ENCODE measurements around the gene TEAD1. TPM values are rescaled to one million over a fixed set of nuclear protein-coding genes. Genes with fewer than 3 reads are reported as not detected.

TEAD1 gene
- total RNA-seq, 4 donors from 2014 or later: 46.1 to 175 (median 126) TPM

- Histone ChIP-seq H3K27ac (peak overlapping the region; percentile 61 to 82 (median 70)), H3K9me3 (no peaks in the 10 kb centered on the region), H3K36me3 (peaks cover 0 to 15% of the 10 kb centered on the region in 2 donors), H3K4me3 (no peak overlapping the region), H3K4me1 (peaks cover 25 to 32% of the 10 kb centered on the region in 2 donors), H3K27me3 (no peaks in the 10 kb centered on the region)
- DNase-seq (peak; percentile 69 to 83), ATAC-seq (peak; percentile 84 to 85)
- in situ Hi-C loops (cut with MboI; ENCODE audit: low sequenced_read_pairs in 4 of 4): loop anchor here in 2 of 4 donors (5.0 to 25.0 kb wide), 4 partner anchors 201 to 551 kb away; no protein-coding TSS in a partner anchor
- no peak for TF ChIP-seq POLR2A (IDR thresholded peaks at IDR 0.05)
- peak; percentile 63 to 81 (median 75) for TF ChIP-seq CTCF (IDR thresholded peaks at IDR 0.05 in 4 of 5, conservative IDR thresholded peaks at IDR 0.05 in 1 of 5)
- intact Hi-C loops (cut with DNase I; ENCODE audit: low total_unique reads): loop anchor here (1.0 kb wide), 1 partner anchor 289 kb away; no protein-coding TSS in a partner anchor
Measured at GRCh38 chr11:12888525-12889158, 214.4 kb downstream of the TEAD1 start.

GRCh38 chr11:12889243-12889642, 215.0 kb downstream of the TEAD1 start:
- Histone ChIP-seq H3K27me3 (no peaks in the 10 kb centered on the region), H3K9me3 (no peaks in the 10 kb centered on the region), H3K36me3 (peaks cover 0 to 9% of the 10 kb centered on the region in 2 donors), H3K27ac (peak overlapping the region; percentile 61 to 82 (median 70)), H3K4me1 (peaks cover 25 to 35% of the 10 kb centered on the region in 2 donors), H3K4me3 (no peak overlapping the region)
- TF ChIP-seq CTCF (IDR thresholded peaks at IDR 0.05 in 4 of 5, conservative IDR thresholded peaks at IDR 0.05 in 1 of 5): no peak
- peak in 1 of 2 donors; percentile 35 for TF ChIP-seq POLR2A (IDR thresholded peaks at IDR 0.05)
- in situ Hi-C loops (cut with MboI; ENCODE audit: low sequenced_read_pairs in 4 of 4): loop anchor here in 2 of 4 donors (5.0 to 25.0 kb wide), 4 partner anchors 202 to 552 kb away; no protein-coding TSS in a partner anchor
- peak; percentile 45 to 58 for DNase-seq
- peak; percentile 59 to 76 for ATAC-seq
- intact Hi-C loops (cut with DNase I; ENCODE audit: low total_unique reads): no loop called here

- ATAC-seq (no peak), DNase-seq (no peak)
- Histone ChIP-seq H3K9me3 (no peaks in the 10 kb centered on the region), H3K27me3 (no peaks in the 10 kb centered on the region), H3K27ac (peak overlapping the region; percentile 61 to 82 (median 70)), H3K36me3 (no peaks in the 10 kb centered on the region), H3K4me3 (no peak overlapping the region), H3K4me1 (peaks cover 25 to 35% of the 10 kb centered on the region in 2 donors)
- TF ChIP-seq POLR2A (IDR thresholded peaks at IDR 0.05) (no peak), CTCF (IDR thresholded peaks at IDR 0.05 in 4 of 5, conservative IDR thresholded peaks at IDR 0.05 in 1 of 5) (no peak)
- in situ Hi-C loops (cut with MboI; ENCODE audit: low sequenced_read_pairs in 4 of 4) (loop anchor here (5.0 to 25.0 kb wide), 9 partner anchors 86 to 566 kb away; no protein-coding TSS in a partner anchor), intact Hi-C loops (cut with DNase I; ENCODE audit: low total_unique reads) (loop anchor here (10.0 kb wide), 1 partner anchor 826 kb away; no protein-coding TSS in a partner anchor)
Measured at GRCh38 chr11:12890476-12890875, 216.3 kb downstream of the TEAD1 start.

- intact Hi-C loops (cut with DNase I; ENCODE audit: low total_unique reads): loop anchor here (1.0 to 10.0 kb wide), 5 partner anchors 79 to 829 kb away; no protein-coding TSS in a partner anchor
- peak in 1 of 2 donors; percentile 46 for DNase-seq
- Histone ChIP-seq H3K9me3 (no peaks in the 10 kb centered on the region), H3K27me3 (no peaks in the 10 kb centered on the region), H3K4me1 (peaks cover 48 to 50% of the 10 kb centered on the region in 2 donors), H3K27ac (peak overlapping the region; percentile 68 to 82 (median 70)), H3K4me3 (no peak overlapping the region), H3K36me3 (no peaks in the 10 kb centered on the region)
- in situ Hi-C loops (cut with MboI; ENCODE audit: low sequenced_read_pairs in 4 of 4): loop anchor here (5.0 to 25.0 kb wide), 9 partner anchors 89 to 569 kb away; no protein-coding TSS in a partner anchor
- peak; percentile 87 to 93 (median 89) for TF ChIP-seq CTCF (IDR thresholded peaks at IDR 0.05 in 4 of 5, conservative IDR thresholded peaks at IDR 0.05 in 1 of 5)
- no peak for TF ChIP-seq POLR2A (IDR thresholded peaks at IDR 0.05)
- no peak for ATAC-seq
Measured at GRCh38 chr11:12893787-12894672, 219.8 kb downstream of the TEAD1 start.

Data from gastrocnemius medialis (tissue), 4 donors.